A172 (cell line): ENCODE measurements around the gene ERI3. TPM values are rescaled to one million over a fixed set of nuclear protein-coding genes. Genes with fewer than 3 reads are reported as not detected.
A peak's percentile ranks its signal among the peaks of the same experiment; 100 is the strongest.

ENCODE experiments used
- DNase-seq: peaks from one replicate; pipeline ENCODE4 v3.0.0-alpha.2; 2015; ENCODE audit warnings: low spot score
- total RNA-seq: library from RNA; depleted of rRNA; stranded (reverse); fragments of >200 nt; shearing (Covaris generic); gene quantifications from 2 replicates; pipeline ENCODE4 v1.2.3, GENCODE V29; 2014; rRNA removed

Gene ERI3
- 48.0 and 64.7 TPM in 2 replicates for total RNA-seq

DNA sequence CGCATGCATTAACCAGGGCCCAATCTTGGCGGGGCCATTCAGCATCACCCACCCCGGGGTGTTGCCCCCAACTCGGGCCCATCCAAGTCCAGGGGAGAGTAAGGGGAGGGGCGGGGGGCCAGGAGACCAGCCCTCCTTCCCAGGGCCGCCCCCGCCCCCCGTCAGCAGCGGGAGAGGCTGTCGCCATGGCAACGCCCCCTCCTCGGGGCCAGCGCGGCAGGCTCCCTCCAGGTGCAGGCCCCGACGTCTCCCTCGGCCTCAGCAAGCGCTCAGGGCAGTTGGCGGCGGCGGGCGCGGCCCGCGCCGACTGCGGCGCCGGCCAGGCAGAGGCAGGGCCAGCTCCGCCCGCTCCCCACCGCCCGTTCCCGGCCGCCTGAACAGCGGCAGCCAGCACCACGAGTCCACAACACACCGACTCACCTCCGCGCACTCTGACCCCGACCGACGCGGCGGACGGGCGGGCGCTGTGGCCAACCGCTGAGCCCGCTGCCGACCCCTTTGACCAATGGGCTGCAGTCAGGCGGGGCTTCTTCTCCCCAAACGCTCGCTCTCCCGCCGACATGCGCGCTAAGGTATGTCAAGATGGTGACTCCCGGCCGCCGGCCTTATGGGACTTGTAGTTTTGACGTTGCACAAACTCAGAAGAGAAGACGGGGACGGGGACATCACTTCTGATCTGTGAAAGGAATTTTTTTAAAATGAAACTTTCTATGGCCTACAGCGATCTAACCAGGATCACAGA lies at the start of gene ERI3:
ERI3 (minus strand) TSS at position 418 of the 742 bp plus-strand sequence; CDS start at position 187, 231 bp downstream.
- peak; percentile 91 for DNase-seq

GRCh38 chr1:44401256-44402228 lies 46.5 kb upstream of the ERI3 start:
- no peak for DNase-seq

GRCh38 chr1:44390277-44390676 lies 35.2 kb upstream of the ERI3 start:
- DNase-seq: peak; percentile 57

DNA sequence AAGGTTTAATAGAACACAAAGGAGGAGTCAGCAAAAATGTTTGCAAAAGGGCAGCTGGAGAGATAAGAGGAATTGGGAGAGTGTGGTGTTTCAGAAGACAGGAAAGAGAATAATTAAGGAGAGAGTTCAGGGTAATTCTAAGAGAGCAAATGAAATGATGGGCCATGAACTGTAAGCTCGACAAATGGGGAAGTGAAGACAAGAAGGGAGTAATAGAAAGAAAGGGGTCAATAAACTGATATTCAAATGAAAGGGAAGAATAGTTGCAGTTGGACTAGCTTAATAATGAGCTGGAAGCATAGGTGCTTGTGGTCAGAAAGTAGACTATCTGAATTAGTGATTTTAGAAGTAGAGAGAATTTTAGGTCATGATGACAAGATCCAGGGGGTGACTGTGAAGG lies 34.4 kb upstream of the ERI3 start:
- DNase-seq: no peak

DNA sequence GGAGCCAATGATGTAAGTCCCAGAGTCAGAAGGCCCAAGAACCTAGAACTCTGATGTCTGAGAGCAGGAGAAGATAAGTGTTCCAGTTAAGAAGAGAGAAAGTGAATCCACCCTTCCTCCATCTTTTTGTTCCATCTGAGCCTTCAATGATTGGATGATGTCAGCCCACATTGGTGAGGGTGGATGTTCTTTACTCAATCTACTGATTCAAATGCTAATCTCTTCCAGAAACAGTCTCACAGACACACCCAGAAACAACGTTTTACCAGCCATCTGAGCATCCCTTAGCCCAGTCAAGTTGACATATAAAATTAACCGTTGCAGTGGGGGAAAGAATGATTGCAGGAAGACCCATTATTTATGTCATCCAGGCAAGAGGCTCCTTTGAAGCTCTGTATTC lies 33.5 kb upstream of the ERI3 start:
- DNase-seq: no peak

GRCh38 chr1:44380666-44381177 lies 25.7 kb upstream of the ERI3 start:
- no peak for DNase-seq

- DNase-seq: peak; percentile 37
Measured at GRCh38 chr1:44377925-44378784, 23.1 kb upstream of the ERI3 start.

- DNase-seq: no peak
Measured at GRCh38 chr1:44375547-44375946, 20.5 kb upstream of the ERI3 start.

GRCh38 chr1:44371206-44371605 lies 16.1 kb upstream of the ERI3 start:
- DNase-seq: no peak

- DNase-seq: no peak
Measured at GRCh38 chr1:44368471-44369151, 13.6 kb upstream of the ERI3 start.

DNA sequence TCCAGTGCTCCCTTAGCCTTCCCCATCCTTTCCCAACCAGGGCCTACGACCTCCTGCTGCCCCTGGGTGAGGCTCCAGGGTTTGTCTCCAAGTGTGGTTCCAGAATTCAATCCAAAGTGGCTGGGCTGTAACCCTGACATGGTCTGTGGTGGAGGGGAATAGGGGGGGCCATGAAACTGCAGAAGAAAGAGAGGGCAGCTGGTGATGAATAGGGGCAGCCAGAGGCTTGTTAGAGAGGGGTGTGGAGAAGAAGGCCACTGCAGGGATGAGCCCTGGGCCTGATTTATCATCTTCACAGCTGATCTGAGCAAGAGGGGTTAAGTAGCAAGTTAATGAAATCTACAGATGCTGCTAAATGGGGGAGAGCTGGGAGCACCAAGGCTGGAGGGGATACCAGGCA lies 12.9 kb upstream of the ERI3 start:
- DNase-seq: no peak

DNA sequence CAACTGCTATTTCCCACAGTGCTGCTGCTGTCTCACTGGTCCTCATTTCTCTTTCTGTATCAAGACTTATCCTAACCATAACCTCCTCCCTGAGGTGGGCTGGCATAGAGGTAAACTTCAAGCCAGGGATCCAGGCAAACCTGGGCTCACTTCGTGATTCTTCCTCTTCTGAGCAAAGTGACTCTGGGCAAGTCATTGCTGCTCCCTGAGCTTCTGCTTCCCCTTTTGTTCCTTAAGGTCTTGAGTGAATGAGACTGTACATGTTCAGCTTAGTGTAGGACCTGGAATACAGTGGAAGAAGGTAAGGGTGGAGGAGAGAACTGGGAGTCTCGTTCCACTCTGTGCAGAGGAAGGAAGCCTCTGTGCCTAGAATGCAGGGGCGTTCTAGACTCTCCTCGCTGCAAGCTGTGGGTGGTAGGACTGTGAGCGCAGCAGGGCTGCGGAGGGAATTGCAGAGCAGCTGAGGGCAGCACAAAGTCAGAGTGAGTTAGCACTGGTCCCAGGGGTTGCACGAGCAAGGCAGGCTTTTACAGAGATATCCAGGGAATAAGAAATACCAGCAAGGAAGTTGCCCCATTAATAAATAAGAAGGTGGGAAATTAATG lies 11.4 kb upstream of the ERI3 start:
- DNase-seq: no peak

GRCh38 chr1:44361478-44361877 lies 6.4 kb upstream of the ERI3 start:
- DNase-seq: no peak

GRCh38 chr1:44359234-44359935 lies 4.3 kb upstream of the ERI3 start:
- DNase-seq: peak; percentile 18

GRCh38 chr1:44357710-44358109 lies 2.7 kb upstream of the ERI3 start:
- no peak for DNase-seq

- DNase-seq: no peak
Measured at GRCh38 chr1:44355582-44356305, 687 bp upstream of the ERI3 start.

DNA sequence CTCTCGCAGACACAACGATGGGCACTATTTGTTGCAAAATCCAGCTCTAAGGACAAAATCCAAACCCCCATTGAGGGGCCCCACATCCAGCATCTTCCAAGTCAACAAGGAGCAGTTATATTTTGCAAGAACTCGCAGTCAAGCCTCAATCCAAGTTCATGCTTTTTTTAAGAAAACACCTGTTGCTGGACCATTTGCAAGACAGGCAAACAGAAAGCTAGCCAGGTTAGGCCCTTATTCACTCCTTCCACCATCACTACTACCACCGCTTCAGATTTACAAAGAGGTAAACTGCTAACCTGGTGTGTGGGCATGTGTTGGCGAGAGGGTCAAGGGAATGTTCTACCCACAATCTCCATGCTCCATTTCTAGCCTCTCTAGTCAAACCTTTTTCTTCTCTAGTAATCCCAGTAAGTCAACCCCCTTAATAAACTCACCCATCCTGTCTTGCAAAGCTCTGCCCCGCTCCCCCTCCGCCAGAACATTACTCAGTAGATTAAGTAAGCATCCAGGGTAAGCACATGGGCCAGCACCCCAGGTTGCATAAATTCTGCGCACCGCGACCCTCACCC lies 703 bp downstream of the ERI3 start:
- DNase-seq: no peak

DNA sequence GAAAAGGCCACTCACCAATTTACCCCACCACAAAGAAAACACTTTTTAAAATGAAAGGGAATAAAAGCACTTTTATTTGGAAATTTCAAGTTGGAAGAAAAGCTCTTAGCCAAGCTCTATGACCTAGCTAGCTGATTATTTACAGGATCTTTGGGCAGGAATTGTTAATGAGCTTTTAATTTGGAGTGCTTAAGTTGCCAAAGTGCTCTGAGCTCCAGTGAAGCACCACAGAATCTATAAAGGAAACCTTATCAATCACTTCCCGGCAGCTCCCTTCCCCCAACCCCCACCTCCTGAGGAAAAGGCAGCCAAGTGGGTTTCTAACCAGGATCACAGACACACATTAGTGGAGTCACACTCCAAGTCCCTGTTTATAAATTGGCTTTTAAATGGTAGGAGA lies 1.5 kb downstream of the ERI3 start:
- DNase-seq: no peak

DNA sequence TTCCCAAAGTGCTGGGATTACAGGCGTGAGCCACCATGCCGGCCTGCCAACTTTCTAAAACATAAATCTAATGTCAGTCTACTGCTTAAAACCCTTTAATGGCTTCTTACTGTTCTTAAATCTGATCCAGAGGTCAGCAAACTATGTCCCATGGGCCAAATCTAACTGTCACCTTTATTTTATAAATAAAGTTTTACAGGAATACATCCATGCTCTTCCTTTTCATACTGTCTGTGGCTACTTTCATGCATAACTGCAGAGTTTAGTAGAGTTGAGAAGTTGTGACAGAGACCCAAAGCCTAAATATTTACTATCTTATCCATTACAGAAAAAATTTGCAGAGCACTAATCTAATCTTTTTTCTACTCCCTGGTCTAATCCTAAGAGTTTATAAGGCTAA lies 3.8 kb downstream of the ERI3 start:
- DNase-seq: no peak
